GM18502 (cell line): Measurements from ENCODE around the gene ARID5A.
A peak's percentile ranks its signal among the peaks of the same experiment; 100 is the strongest.
"Not testable (repeated sequence)": the region's sequence is repeated elsewhere in the genome, so short reads cannot be mapped to it uniquely, and the experiment has no call there.

Source experiments
- ATAC-seq: cut with Tn5 transposase; IDR thresholded peaks from one replicate; pipeline ENCODE4 v1.9.1; 2021; ENCODE audit warnings: mild to moderate bottlenecking; ENCODE audit not compliant: unreplicated experiment, poor library complexity

ARID5A gene

GRCh38 chr2:96536445-96537065, at the start of gene ARID5A:
TSS of gene ARID5A (plus strand) at chr2:96536752. CDS start at chr2:96536827, 75 bp downstream.
- ATAC-seq, result peak; percentile 62

GRCh38 chr2:96489261-96489660, 47.3 kb upstream of the ARID5A start:
- ATAC-seq, result no peak

- ATAC-seq, result no peak
Measured at GRCh38 chr2:96489663-96490062, 46.9 kb upstream of the ARID5A start.

- no peak for ATAC-seq
Measured at GRCh38 chr2:96491860-96492497, 44.6 kb upstream of the ARID5A start.

GRCh38 chr2:96493072-96493471, 43.5 kb upstream of the ARID5A start:
- no peak for ATAC-seq

GRCh38 chr2:96494188-96494587, 42.4 kb upstream of the ARID5A start:
- no peak for ATAC-seq

- no peak for ATAC-seq
Measured at GRCh38 chr2:96495982-96496629, 40.4 kb upstream of the ARID5A start.

- ATAC-seq, result no peak
Measured at GRCh38 chr2:96498021-96498431, 38.5 kb upstream of the ARID5A start.

- not testable (repeated sequence) for ATAC-seq
Measured at GRCh38 chr2:96498611-96499010, 37.9 kb upstream of the ARID5A start.

- no peak for ATAC-seq
Measured at GRCh38 chr2:96499061-96499960, 37.2 kb upstream of the ARID5A start.

GRCh38 chr2:96500385-96501066, 36.0 kb upstream of the ARID5A start:
- ATAC-seq, result no peak

- ATAC-seq, result peak; percentile 63
Measured at GRCh38 chr2:96501471-96501874, 35.1 kb upstream of the ARID5A start.

- peak; percentile 16 for ATAC-seq
Measured at GRCh38 chr2:96501886-96502810, 34.4 kb upstream of the ARID5A start.

- no peak for ATAC-seq
Measured at GRCh38 chr2:96502891-96503636, 33.5 kb upstream of the ARID5A start.

- ATAC-seq, result no peak
Measured at GRCh38 chr2:96503637-96504243, 32.8 kb upstream of the ARID5A start.

- no peak for ATAC-seq
Measured at GRCh38 chr2:96505231-96505889, 31.2 kb upstream of the ARID5A start, which contains the start of gene NEURL3. TSS of gene NEURL3 (minus strand) at chr2:96505357. CDS start at chr2:96505286, 71 bp downstream.
